A549 treated with GW870086 at 1 μM for 4 hours (cell line): Measurements from ENCODE around the gene CNOT11. TPM values are rescaled to one million over a fixed set of nuclear protein-coding genes. Genes with fewer than 3 reads are reported as not detected.

Experiments
- total RNA-seq: library from RNA; stranded (reverse); fragments of 200-300 nt; extraction: Qiagen RNA extraction; gene quantifications from 5 replicates; pipeline ENCODE4 v1.2.3, GENCODE V29; 2022; ENCODE audit warnings: low read depth

The CNOT11 gene
- 39.6 to 42.9 TPM (median 41.0 TPM) in 5 replicates for total RNA-seq

GRCh38 chr2:101252408-101253012, at the start of gene CNOT11:
CNOT11 (plus strand) TSS chr2:101252886; CDS start chr2:101252965, 79 bp downstream.

DNA sequence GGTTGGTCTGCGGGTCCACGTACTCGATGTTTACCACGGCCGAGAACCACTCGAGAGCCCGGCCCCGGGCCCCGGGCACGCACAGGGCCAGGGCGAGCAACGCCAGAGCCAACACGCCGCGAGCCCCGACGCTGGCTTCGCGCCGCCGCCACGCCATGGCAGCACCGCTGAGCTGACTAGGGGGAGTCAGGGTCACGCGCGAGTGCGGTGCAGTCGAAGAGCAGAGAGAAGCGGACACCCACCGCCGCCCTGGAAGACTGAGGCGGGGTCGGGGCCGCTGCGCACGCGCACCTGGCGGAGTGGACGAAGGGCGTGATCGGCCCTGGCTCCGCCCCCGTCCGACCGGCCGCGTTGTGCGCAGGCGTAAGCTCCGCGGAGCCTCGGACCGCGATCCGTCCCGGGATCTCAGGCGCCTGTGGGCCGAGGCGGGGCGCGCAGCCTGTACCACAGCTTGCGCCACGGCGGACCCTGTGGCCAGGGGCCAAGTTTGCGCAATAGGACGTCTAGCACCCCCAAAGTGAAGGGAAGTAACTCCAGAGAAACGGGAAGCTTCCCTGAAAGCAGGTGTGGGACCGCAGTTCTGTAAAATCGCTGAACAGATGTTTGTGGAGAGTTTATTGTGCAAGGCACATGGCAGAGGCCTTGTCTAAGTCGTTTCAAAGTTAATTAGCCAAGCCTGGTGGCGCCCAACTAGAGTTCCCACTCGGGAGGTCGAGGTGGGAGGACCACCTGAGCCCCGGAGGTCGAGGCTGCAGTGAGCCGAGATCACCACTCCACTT, 55.9 kb downstream of the CNOT11 start, which contains the start of gene RNF149:
Gene RNF149, minus strand, starts transcription at position 270 of the 779 bp plus-strand sequence. Its CDS starts 113 bp downstream, at position 157.

Other genes with a start within 250 kb of the CNOT11 start
- 49.9 to 75.2 TPM (median 68.2 TPM) in 5 replicates for gene TBC1D8, start 101.5 kb upstream of the CNOT11 start, total RNA-seq
- 35.7 to 49.7 TPM (median 45.3 TPM) in 5 replicates for gene RNF149, start 55.8 kb downstream of the CNOT11 start, total RNA-seq
- gene CREG2, start 134.6 kb downstream of the CNOT11 start, total RNA-seq: 7.5 to 16.5 TPM (median 13.6 TPM) in 5 replicates
- not detected in 5 replicates for gene RFX8, start 222.2 kb downstream of the CNOT11 start, total RNA-seq